HEK293 (cell line): ENCODE results near the gene NECTIN4.
"Not testable (repeated sequence)": the region's sequence is repeated elsewhere in the genome, so short reads cannot be mapped to it uniquely, and the experiment has no call there.

Experiments used
- KLF10 ChIP-seq: fragments of 450-650 bp; IDR thresholded peaks from 2 replicates; pipeline ENCODE4 v1.5.1; 2018; ENCODE audit warnings: missing biosample characterization, mild to moderate bottlenecking, missing genetic modification characterization
- YY1 ChIP-seq: fragments of 450-650 bp; formaldehyde crosslinking; IDR thresholded peaks from 2 replicates; pipeline ENCODE4 v1.5.1; 2018; ENCODE audit warnings: missing biosample characterization, missing genetic modification characterization
- ZNF121 ChIP-seq: fragments of 450-650 bp; formaldehyde crosslinking; IDR thresholded peaks from 2 replicates; pipeline ENCODE4 v1.5.1; 2016; ENCODE audit warnings: missing biosample characterization, missing genetic modification characterization
- ZNF202 ChIP-seq: fragments of 450-650 bp; formaldehyde crosslinking; IDR thresholded peaks from 2 replicates; pipeline ENCODE4 v1.5.1; 2016; ENCODE audit warnings: missing biosample characterization, missing genetic modification characterization, borderline replicate concordance
- ZNF624 ChIP-seq: fragments of 450-650 bp; formaldehyde crosslinking; IDR thresholded peaks from 2 replicates; pipeline ENCODE4 v1.5.1; 2017; ENCODE audit warnings: missing biosample characterization, missing genetic modification characterization
- ZNF76 ChIP-seq: fragments of 450-650 bp; formaldehyde crosslinking; IDR thresholded peaks from 2 replicates; pipeline ENCODE4; 2016; ENCODE audit warnings: low read depth, missing biosample characterization, missing genetic modification characterization, borderline replicate concordance
- TF ChIP-seq, protein P1 (sequence below): fragments of 450-650 bp; formaldehyde crosslinking; IDR thresholded peaks from 2 replicates; pipeline ENCODE4 v1.5.1; 2016; ENCODE audit warnings: missing biosample characterization, missing genetic modification characterization
- TF ChIP-seq, protein P2 (sequence below): fragments of 450-650 bp; formaldehyde crosslinking; IDR thresholded peaks from 2 replicates; pipeline ENCODE4 v1.5.1; 2016; ENCODE audit warnings: missing biosample characterization, missing genetic modification characterization

DNA sequence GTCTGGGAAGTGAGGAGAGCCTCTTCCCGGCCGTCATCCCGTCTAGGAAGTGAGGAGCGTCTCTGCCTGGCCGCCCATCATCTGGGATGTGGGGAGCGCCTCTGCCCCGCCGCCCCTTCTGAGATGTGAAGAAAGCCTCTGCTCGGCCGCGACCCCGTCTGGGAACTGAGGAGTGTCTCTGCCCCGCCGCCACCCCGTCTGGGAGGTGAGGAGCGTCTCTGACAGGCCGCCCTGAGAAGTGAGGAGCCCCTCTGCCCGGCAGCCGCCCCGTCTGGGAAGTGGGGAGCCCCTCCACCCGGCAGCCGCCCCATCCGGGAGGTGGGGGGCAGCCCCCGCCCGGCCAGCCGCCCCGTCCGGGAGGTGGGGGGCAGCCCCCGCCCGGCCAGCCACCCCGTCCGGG is 59.9 kb downstream of the NECTIN4 start:
- TF ChIP-seq, protein P1, sequence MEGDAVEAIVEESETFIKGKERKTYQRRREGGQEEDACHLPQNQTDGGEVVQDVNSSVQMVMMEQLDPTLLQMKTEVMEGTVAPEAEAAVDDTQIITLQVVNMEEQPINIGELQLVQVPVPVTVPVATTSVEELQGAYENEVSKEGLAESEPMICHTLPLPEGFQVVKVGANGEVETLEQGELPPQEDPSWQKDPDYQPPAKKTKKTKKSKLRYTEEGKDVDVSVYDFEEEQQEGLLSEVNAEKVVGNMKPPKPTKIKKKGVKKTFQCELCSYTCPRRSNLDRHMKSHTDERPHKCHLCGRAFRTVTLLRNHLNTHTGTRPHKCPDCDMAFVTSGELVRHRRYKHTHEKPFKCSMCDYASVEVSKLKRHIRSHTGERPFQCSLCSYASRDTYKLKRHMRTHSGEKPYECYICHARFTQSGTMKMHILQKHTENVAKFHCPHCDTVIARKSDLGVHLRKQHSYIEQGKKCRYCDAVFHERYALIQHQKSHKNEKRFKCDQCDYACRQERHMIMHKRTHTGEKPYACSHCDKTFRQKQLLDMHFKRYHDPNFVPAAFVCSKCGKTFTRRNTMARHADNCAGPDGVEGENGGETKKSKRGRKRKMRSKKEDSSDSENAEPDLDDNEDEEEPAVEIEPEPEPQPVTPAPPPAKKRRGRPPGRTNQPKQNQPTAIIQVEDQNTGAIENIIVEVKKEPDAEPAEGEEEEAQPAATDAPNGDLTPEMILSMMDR (tag by site-specific recombination) = not testable (repeated sequence)
- TF ChIP-seq, protein P2, sequence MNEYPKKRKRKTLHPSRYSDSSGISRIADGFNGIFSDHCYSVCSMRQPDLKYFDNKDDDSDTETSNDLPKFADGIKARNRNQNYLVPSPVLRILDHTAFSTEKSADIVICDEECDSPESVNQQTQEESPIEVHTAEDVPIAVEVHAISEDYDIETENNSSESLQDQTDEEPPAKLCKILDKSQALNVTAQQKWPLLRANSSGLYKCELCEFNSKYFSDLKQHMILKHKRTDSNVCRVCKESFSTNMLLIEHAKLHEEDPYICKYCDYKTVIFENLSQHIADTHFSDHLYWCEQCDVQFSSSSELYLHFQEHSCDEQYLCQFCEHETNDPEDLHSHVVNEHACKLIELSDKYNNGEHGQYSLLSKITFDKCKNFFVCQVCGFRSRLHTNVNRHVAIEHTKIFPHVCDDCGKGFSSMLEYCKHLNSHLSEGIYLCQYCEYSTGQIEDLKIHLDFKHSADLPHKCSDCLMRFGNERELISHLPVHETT = not testable (repeated sequence)
- not testable (repeated sequence) for TF ChIP-seq ZNF121, YY1, ZNF202, ZNF76, KLF10, ZNF624 (tag by site-specific recombination)
